GM23338 (cell line): Measurements from ENCODE around the gene RAB7B. TPM values are rescaled to one million over a fixed set of nuclear protein-coding genes. Genes with fewer than 3 reads are reported as not detected.

Experiments
- ATAC-seq: fragments of 200-7000 bp; cut with Tn5 transposase; 3 replicates; pipeline ENCODE4 v1.9.1; 2020
- DNase-seq: peaks from one replicate; pipeline ENCODE4 v3.0.0-alpha.2; 2015; ENCODE audit warnings: low spot score
- H2AFZ ChIP-seq: fragments of 200-600 bp; sonication (generic); 2 replicates; pipeline ENCODE4 v1.8.0; 2016; ENCODE audit warnings: antibody characterized with exemption, mild to moderate bottlenecking, moderate library complexity
- H3F3A ChIP-seq: fragments of 200-600 bp; sonication (generic); replicated peaks from 2 replicates; pipeline ENCODE4 v1.8.0; 2017; ENCODE audit warnings: antibody characterized with exemption, mixed run types, low read depth
- H3K27ac ChIP-seq: fragments of 200-600 bp; sonication (generic); 2 replicates; pipeline ENCODE4 v1.6.1; 2016; ENCODE audit warnings: low read depth
- H3K27me3 ChIP-seq: fragments of 200-600 bp; sonication (generic); 2 replicates; pipeline ENCODE4 v1.8.0; 2016; ENCODE audit warnings: mild to moderate bottlenecking, mixed run types, moderate library complexity; ENCODE audit not compliant: insufficient read depth
- H3K36me3 ChIP-seq: fragments of 200-600 bp; sonication (generic); 2 replicates; pipeline ENCODE4 v1.8.0; 2016; ENCODE audit warnings: mild to moderate bottlenecking; ENCODE audit not compliant: insufficient read depth
- H3K4me1 ChIP-seq: fragments of 200-600 bp; sonication (generic); 2 replicates; pipeline ENCODE4 v1.8.0; 2016; ENCODE audit warnings: mild to moderate bottlenecking, moderate library complexity; ENCODE audit not compliant: insufficient read depth
- H3K4me2 ChIP-seq: fragments of 200-600 bp; sonication (generic); 2 replicates; pipeline ENCODE4 v1.7.1; 2017; ENCODE audit warnings: mixed run types
- H3K4me3 ChIP-seq: fragments of 200-600 bp; sonication (generic); 2 replicates; pipeline ENCODE4 v1.6.1; 2016; ENCODE audit warnings: mixed run types
- H3K79me2 ChIP-seq: fragments of 200-600 bp; sonication (generic); replicated peaks from 2 replicates; pipeline ENCODE4 v1.8.0; 2017; ENCODE audit warnings: mild to moderate bottlenecking; ENCODE audit not compliant: insufficient read depth
- H3K9me2 ChIP-seq: fragments of 200-600 bp; sonication (generic); 2 replicates; pipeline ENCODE4 v1.8.0; 2017; ENCODE audit not compliant: insufficient read depth
- H4K20me1 ChIP-seq: fragments of 200-600 bp; sonication (generic); replicated peaks from 2 replicates; pipeline ENCODE4 v1.8.0; 2017; ENCODE audit warnings: mild to moderate bottlenecking; ENCODE audit not compliant: insufficient read depth
- H3K27ac Mint-ChIP-seq: 2 replicates; pipeline ENCODE4 v1.8.0; 2020; ENCODE audit warnings: inconsistent platforms, mild to moderate bottlenecking, moderate library complexity, mixed read lengths
- H3K27me3 Mint-ChIP-seq: 3 replicates; pipeline ENCODE4 v1.8.0; 2022; ENCODE audit warnings: low read depth, mild to moderate bottlenecking, moderate library complexity, mixed read lengths, inconsistent platforms; ENCODE audit not compliant: insufficient read depth, poor library complexity
- H3K36me3 Mint-ChIP-seq: 3 replicates; pipeline ENCODE4 v1.8.0; 2021; ENCODE audit warnings: low read depth, mild to moderate bottlenecking, inconsistent platforms, moderate library complexity, mixed read lengths
- H3K4me1 Mint-ChIP-seq: 3 replicates; pipeline ENCODE4 v1.8.0; 2020; ENCODE audit warnings: mild to moderate bottlenecking, inconsistent platforms, mixed read lengths
- H3K4me3 Mint-ChIP-seq: 3 replicates; pipeline ENCODE4 v1.8.0; 2021; ENCODE audit warnings: moderate library complexity, mild to moderate bottlenecking, inconsistent platforms, mixed read lengths
- H3K9me3 Mint-ChIP-seq: 3 replicates; pipeline ENCODE4 v1.8.0; 2020; ENCODE audit warnings: moderate library complexity, mild to moderate bottlenecking, inconsistent platforms, mixed read lengths
- CREB1 ChIP-seq: fragments of 250-450 bp; sonication (Bioruptor Pico); IDR thresholded peaks from 2 replicates; pipeline ENCODE4 v1.5.0; 2020; ENCODE audit warnings: low read depth, mild to moderate bottlenecking, moderate library complexity
- JUNB ChIP-seq: IDR thresholded peaks from one replicate; pipeline ENCODE4 v1.6.1; 2016; ENCODE audit warnings: antibody characterized with exemption; ENCODE audit not compliant: unreplicated experiment
- polyA plus RNA-seq: library from polyadenylated mRNA; unstranded; fragments of >200 nt; fragmentation: Nextera tagmentation; extraction: Ambion mirVana; gene quantifications from 2 replicates; pipeline ENCODE4 v1.2.1, GENCODE V29; 2016
- total RNA-seq: library from RNA; depleted of rRNA; stranded (reverse); fragments of >200 nt; shearing (Covaris generic); gene quantifications from 2 replicates; pipeline ENCODE4 v1.2.3, GENCODE V29; 2014
- TF ChIP-seq, protein P1 (sequence below): fragments of 250-450 bp; sonication (Bioruptor Pico); IDR thresholded peaks from 2 replicates; pipeline ENCODE4 v1.5.0; 2020; ENCODE audit warnings: mild to moderate bottlenecking, moderate library complexity
- TF ChIP-seq, protein P2 (sequence below): IDR thresholded peaks from 2 replicates; pipeline ENCODE4 v1.6.1; 2016; ENCODE audit warnings: antibody characterized with exemption

The RAB7B gene
- total and polyA plus RNA-seq, 2 experiments from 2014 or later, result not detected

- Mint-ChIP-seq H3K36me3 (no peaks in the 10 kb centered on the region), H3K27ac (no peak overlapping the region), H3K27me3 (peaks cover 47% of the 10 kb centered on the region), H3K4me3 (no peak overlapping the region), H3K4me1 (peaks cover 18% of the 10 kb centered on the region), H3K9me3 (no peaks in the 10 kb centered on the region)
- Histone ChIP-seq H2AFZ (no peak overlapping the region), H3K4me1 (peaks cover 14% of the 10 kb centered on the region; the same call in 1 of the 2 replicates), H3K4me2 (no peak overlapping the region), H4K20me1 (no peaks in the 10 kb centered on the region), H3K36me3 (no peaks in the 10 kb centered on the region), H3K27ac (no peak overlapping the region), H3K79me2 (no peaks in the 10 kb centered on the region), H3F3A (no peaks in the 10 kb centered on the region), H3K9me2 (0 out of 2 replicates have a peak, but pooled peaks cover 5% of the 10 kb centered on the region), H3K27me3 (peaks cover 16% of the 10 kb centered on the region; the same call in 1 of the 2 replicates), H3K4me3 (no peak overlapping the region)
- DNase-seq (no peak), ATAC-seq (no peak)
- TF ChIP-seq, protein P1, sequence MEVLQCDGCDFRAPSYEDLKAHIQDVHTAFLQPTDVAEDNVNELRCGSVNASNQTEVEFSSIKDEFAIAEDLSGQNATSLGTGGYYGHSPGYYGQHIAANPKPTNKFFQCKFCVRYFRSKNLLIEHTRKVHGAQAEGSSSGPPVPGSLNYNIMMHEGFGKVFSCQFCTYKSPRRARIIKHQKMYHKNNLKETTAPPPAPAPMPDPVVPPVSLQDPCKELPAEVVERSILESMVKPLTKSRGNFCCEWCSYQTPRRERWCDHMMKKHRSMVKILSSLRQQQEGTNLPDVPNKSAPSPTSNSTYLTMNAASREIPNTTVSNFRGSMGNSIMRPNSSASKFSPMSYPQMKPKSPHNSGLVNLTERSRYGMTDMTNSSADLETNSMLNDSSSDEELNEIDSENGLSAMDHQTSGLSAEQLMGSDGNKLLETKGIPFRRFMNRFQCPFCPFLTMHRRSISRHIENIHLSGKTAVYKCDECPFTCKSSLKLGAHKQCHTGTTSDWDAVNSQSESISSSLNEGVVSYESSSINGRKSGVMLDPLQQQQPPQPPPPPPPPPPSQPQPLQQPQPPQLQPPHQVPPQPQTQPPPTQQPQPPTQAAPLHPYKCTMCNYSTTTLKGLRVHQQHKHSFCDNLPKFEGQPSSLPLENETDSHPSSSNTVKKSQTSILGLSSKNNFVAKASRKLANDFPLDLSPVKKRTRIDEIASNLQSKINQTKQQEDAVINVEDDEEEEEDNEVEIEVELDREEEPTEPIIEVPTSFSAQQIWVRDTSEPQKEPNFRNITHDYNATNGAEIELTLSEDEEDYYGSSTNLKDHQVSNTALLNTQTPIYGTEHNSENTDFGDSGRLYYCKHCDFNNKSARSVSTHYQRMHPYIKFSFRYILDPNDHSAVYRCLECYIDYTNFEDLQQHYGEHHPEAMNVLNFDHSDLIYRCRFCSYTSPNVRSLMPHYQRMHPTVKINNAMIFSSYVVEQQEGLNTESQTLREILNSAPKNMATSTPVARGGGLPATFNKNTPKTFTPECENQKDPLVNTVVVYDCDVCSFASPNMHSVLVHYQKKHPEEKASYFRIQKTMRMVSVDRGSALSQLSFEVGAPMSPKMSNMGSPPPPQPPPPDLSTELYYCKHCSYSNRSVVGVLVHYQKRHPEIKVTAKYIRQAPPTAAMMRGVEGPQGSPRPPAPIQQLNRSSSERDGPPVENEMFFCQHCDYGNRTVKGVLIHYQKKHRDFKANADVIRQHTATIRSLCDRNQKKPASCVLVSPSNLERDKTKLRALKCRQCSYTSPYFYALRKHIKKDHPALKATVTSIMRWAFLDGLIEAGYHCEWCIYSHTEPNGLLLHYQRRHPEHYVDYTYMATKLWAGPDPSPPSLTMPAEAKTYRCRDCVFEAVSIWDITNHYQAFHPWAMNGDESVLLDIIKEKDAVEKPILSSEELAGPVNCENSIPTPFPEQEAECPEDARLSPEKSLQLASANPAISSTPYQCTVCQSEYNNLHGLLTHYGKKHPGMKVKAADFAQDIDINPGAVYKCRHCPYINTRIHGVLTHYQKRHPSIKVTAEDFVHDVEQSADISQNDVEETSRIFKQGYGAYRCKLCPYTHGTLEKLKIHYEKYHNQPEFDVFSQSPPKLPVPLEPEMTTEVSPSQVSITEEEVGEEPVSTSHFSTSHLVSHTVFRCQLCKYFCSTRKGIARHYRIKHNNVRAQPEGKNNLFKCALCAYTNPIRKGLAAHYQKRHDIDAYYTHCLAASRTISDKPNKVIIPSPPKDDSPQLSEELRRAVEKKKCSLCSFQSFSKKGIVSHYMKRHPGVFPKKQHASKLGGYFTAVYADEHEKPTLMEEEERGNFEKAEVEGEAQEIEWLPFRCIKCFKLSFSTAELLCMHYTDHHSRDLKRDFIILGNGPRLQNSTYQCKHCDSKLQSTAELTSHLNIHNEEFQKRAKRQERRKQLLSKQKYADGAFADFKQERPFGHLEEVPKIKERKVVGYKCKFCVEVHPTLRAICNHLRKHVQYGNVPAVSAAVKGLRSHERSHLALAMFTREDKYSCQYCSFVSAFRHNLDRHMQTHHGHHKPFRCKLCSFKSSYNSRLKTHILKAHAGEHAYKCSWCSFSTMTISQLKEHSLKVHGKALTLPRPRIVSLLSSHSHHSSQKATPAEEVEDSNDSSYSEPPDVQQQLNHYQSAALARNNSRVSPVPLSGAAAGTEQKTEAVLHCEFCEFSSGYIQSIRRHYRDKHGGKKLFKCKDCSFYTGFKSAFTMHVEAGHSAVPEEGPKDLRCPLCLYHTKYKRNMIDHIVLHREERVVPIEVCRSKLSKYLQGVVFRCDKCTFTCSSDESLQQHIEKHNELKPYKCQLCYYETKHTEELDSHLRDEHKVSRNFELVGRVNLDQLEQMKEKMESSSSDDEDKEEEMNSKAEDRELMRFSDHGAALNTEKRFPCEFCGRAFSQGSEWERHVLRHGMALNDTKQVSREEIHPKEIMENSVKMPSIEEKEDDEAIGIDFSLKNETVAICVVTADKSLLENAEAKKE (CRISPR knock-in tag), result no peak
- TF ChIP-seq CREB1 (CRISPR knock-in tag) (no peak), JUNB (no peak)
- TF ChIP-seq, protein P2, sequence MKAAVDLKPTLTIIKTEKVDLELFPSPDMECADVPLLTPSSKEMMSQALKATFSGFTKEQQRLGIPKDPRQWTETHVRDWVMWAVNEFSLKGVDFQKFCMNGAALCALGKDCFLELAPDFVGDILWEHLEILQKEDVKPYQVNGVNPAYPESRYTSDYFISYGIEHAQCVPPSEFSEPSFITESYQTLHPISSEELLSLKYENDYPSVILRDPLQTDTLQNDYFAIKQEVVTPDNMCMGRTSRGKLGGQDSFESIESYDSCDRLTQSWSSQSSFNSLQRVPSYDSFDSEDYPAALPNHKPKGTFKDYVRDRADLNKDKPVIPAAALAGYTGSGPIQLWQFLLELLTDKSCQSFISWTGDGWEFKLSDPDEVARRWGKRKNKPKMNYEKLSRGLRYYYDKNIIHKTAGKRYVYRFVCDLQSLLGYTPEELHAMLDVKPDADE, result no peak
These were observed 2.4 kb downstream of the RAB7B start for GRCh38 chr1:206000641-206001339.
